Thyroid gland (tissue), 4 donors: ENCODE measurements around the gene GADD45A. TPM values are rescaled to one million over a fixed set of nuclear protein-coding genes. Genes with fewer than 3 reads are reported as not detected.

ENCODE experiments used
- DNase-seq, 2 donors: peaks; one replicate each; pipeline ENCODE4 v3.0.0-alpha.2; 2019
- H3K27ac ChIP-seq, 3 donors: fragments of 200-600 bp; sonication (generic); 1 replicate in 2 of 3; 2 replicates in 1 of 3; pipeline ENCODE4 v1.5.1; 2016 to 2019; ENCODE audit warnings: mild to moderate bottlenecking in 1 of 3, moderate library complexity in 1 of 3
- H3K27me3 ChIP-seq: fragments of 200-600 bp; sonication (generic); one replicate; pipeline ENCODE4 v1.5.1; 2019
- H3K36me3 ChIP-seq, 2 donors: fragments of 200-600 bp; sonication (generic); one replicate each; pipeline ENCODE4 v1.5.1; 2016 to 2019
- H3K4me1 ChIP-seq, 2 donors: fragments of 200-600 bp; sonication (generic); one replicate each; pipeline ENCODE4 v1.5.1; 2017 to 2019
- H3K4me3 ChIP-seq, 3 donors: fragments of 200-600 bp; sonication (generic); replicated peaks in 1 of 3; 1 replicate in 2 of 3; 2 replicates in 1 of 3; pipeline ENCODE4 v1.5.1; 2016; ENCODE audit warnings: mild to moderate bottlenecking in 1 of 3
- H3K9me3 ChIP-seq: fragments of 200-600 bp; sonication (generic); one replicate; pipeline ENCODE4 v1.5.1; 2017
- POLR2A ChIP-seq, 2 donors: fragments of 450-650 bp; IDR thresholded peaks; one replicate each; pipeline ENCODE4 v1.6.1; 2017; ENCODE audit warnings: antibody characterized with exemption in 2 of 2, mild to moderate bottlenecking in 2 of 2, moderate library complexity in 1 of 2
- WGBS, 2 donors: methylation state at CpG; one replicate each; pipeline ENCODE4 v1.1.5; 2017; 5-methylcytosine and 5-hydroxymethylcytosine counted together
- intact Hi-C: fragments of 100-400 bp; cut with DNase I; formaldehyde crosslinking; loops from one replicate; pipeline ENCODE4 v1.15.1; 2023
- total RNA-seq, 4 donors: library from RNA; depleted of rRNA; stranded (reverse); fragments of >200 nt; gene quantifications; one replicate each; pipeline ENCODE4 v1.2.3, GENCODE V29; 2016
- TF ChIP-seq, protein P1 (sequence below), 6 experiments: fragments of 200-600 bp in 3 of 6; fragments of 450-650 bp in 3 of 6; sonication (generic) in 3 of 6; IDR thresholded peaks; one replicate each; pipeline ENCODE4 v1.5.1; 2016 to 2019; ENCODE audit warnings: antibody characterized with exemption in 6 of 6, mild to moderate bottlenecking in 2 of 6, inconsistent platforms in 1 of 6, moderate library complexity in 1 of 6

Gene GADD45A
- total RNA-seq, 4 donors from 2014 or later = 27.2 to 95.5 (median 62.9) TPM

DNA sequence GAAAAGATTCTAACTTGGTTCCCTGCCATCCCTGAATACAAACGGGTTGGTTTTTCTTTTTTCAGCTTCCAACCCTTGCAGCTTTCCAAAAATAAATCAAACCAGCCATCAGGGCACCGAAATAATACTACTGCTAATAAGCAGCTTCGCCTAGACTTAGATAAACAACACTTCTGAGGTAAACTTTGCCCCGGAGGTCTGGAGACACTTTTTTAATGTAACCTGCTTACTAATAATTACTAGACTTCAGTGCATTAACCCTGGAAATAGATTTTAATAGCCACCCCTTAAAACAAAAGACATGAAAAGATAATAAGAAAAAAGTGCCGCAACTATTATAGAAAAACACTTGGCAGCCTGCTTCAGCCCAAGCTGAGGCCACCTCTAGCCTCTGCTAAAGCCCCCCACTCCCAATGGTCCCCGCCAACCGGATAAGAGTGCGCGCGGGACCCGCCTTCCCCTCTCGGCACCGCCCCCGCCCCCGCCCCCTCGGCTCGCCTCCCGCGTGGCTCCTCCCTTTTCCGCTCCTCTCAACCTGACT, 405 bp upstream of the GADD45A start:
- no peaks in the 10 kb centered on the region for H3K27me3 ChIP-seq
- peak overlapping the region in 1 of 3 donors; percentile 21 for H3K4me3 ChIP-seq
- no peaks in the 10 kb centered on the region for H3K9me3 ChIP-seq
- H3K27ac ChIP-seq = peak overlapping the region in 2 of 3 donors; percentile 10 to 64
- WGBS, 2 donors = 1% methylated on average over 20 of the region's 20 CpGs
- peaks cover 15 to 27% of the 10 kb centered on the region in 2 donors for H3K4me1 ChIP-seq
- H3K36me3 ChIP-seq = peaks cover 7 to 11% of the 10 kb centered on the region in 2 donors
- TF ChIP-seq, protein P1, sequence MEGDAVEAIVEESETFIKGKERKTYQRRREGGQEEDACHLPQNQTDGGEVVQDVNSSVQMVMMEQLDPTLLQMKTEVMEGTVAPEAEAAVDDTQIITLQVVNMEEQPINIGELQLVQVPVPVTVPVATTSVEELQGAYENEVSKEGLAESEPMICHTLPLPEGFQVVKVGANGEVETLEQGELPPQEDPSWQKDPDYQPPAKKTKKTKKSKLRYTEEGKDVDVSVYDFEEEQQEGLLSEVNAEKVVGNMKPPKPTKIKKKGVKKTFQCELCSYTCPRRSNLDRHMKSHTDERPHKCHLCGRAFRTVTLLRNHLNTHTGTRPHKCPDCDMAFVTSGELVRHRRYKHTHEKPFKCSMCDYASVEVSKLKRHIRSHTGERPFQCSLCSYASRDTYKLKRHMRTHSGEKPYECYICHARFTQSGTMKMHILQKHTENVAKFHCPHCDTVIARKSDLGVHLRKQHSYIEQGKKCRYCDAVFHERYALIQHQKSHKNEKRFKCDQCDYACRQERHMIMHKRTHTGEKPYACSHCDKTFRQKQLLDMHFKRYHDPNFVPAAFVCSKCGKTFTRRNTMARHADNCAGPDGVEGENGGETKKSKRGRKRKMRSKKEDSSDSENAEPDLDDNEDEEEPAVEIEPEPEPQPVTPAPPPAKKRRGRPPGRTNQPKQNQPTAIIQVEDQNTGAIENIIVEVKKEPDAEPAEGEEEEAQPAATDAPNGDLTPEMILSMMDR (IDR thresholded peaks at IDR 0.05) = no peak
- no peak for TF ChIP-seq POLR2A (IDR thresholded peaks at IDR 0.05)
- DNase-seq = no peak
- intact Hi-C loops = loop anchor here (10.0 kb wide), 2 partner anchors 70 to 120 kb away; no protein-coding TSS in a partner anchor

- no peaks in the 10 kb centered on the region for H3K9me3 ChIP-seq
- peaks cover 7 to 14% of the 10 kb centered on the region in 2 donors for H3K36me3 ChIP-seq
- peak overlapping the region; percentile 96 to 99 (median 98) for H3K27ac ChIP-seq
- peak overlapping the region; percentile 9 to 95 (median 94) for H3K4me3 ChIP-seq
- intact Hi-C loops = loop anchor here (10.0 kb wide), 2 partner anchors 69 to 121 kb away; no protein-coding TSS in a partner anchor
- peaks cover 15 to 27% of the 10 kb centered on the region in 2 donors for H3K4me1 ChIP-seq
- DNase-seq = peak; percentile 61 to 66
- WGBS, 2 donors = 0% methylated on average over 29 of the region's 65 CpGs; no CpG with 5 or more reads in 1 of the 2 donors
- no peak for TF ChIP-seq POLR2A (IDR thresholded peaks at IDR 0.05)
- TF ChIP-seq, protein P1 (IDR thresholded peaks at IDR 0.05) = no peak
- no peaks in the 10 kb centered on the region for H3K27me3 ChIP-seq
Observed at GRCh38 chr1:67685558-67686266, 711 bp downstream of the GADD45A start.

DNA sequence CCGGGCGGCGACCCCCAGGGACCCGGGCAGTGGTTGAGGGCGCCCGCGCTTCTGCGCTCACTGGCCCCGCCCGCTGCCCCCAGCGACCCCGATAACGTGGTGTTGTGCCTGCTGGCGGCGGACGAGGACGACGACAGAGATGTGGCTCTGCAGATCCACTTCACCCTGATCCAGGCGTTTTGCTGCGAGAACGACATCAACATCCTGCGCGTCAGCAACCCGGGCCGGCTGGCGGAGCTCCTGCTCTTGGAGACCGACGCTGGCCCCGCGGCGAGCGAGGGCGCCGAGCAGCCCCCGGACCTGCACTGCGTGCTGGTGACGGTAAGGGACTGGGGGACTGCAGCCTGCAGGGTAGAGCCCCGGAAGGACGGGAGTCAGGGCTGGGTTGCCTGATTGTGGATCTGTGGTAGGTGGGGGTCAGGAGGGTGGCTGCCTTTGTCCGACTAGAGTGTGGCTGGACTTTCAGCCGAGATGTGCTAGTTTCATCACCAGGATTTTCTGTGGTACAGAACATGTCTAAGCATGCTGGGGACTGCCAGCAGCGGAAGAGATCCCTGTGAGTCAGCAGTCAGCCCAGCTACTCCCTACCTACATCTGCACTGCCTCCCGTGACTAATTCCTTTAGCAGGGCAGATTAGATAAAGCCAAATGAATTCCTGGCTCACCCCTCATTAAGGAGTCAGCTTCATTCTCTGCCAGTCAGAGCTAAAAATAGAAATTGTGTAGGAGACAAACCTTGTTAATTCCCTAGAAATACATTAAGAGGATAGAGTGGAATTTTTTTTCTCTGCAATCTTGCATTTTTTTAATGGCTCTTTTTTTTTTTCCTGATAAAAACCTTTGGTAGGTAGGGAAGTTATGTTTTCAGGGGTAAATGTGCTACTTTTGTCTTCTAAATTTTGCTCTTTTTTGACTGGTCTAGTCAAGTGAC, 1.5 kb downstream of the GADD45A start:
- WGBS, 2 donors = 1 to 4% methylated on average over 5 to 21 of the region's 43 CpGs

DNA sequence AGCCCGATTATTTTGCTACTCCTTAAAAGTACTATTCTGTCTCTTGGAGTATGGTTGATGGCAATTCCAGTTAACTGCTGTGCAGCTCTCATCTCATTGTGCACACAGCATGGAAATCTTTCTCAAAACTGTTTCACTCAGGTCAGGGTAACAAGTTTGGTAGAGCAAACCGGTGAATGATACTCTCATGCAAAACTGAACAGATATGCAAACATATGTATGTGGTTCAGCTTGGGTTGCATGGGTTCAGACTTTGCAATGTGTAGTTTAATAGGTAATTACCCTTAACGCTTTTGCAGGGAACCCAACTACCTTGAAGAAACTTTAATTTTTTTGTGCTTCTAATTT, 2.2 kb downstream of the GADD45A start:
- 49 to 54% methylated on average over 3 of the region's 3 CpGs for WGBS, 2 donors

More for the DNA sequence above, 1.5 kb downstream of the GADD45A start:
- H3K4me1 ChIP-seq = peaks cover 15 to 27% of the 10 kb centered on the region in 2 donors
- H3K9me3 ChIP-seq = no peaks in the 10 kb centered on the region
- peak overlapping the region; percentile 9 to 95 (median 94) for H3K4me3 ChIP-seq
- intact Hi-C loops = loop anchor here (10.0 kb wide), 2 partner anchors 68 to 122 kb away; no protein-coding TSS in a partner anchor
- H3K27me3 ChIP-seq = no peaks in the 10 kb centered on the region
- peak overlapping the region; percentile 96 to 99 (median 98) for H3K27ac ChIP-seq
- TF ChIP-seq, protein P1 (IDR thresholded peaks at IDR 0.05) = no peak
- peak in 1 of 2 donors; percentile 60 for TF ChIP-seq POLR2A (IDR thresholded peaks at IDR 0.05)
- peaks cover 7 to 14% of the 10 kb centered on the region in 2 donors for H3K36me3 ChIP-seq
- DNase-seq = peak; percentile 69 to 77

More for the DNA sequence above, 2.2 kb downstream of the GADD45A start:
- intact Hi-C loops = loop anchor here (10.0 kb wide), 2 partner anchors 68 to 122 kb away; no protein-coding TSS in a partner anchor
- peak overlapping the region in 2 of 3 donors; percentile 1 to 94 for H3K4me3 ChIP-seq
- H3K27me3 ChIP-seq = no peaks in the 10 kb centered on the region
- peak overlapping the region; percentile 96 to 99 (median 98) for H3K27ac ChIP-seq
- TF ChIP-seq, protein P1 (IDR thresholded peaks at IDR 0.05) = no peak
- no peak for TF ChIP-seq POLR2A (IDR thresholded peaks at IDR 0.05)
- H3K36me3 ChIP-seq = peaks cover 7 to 14% of the 10 kb centered on the region in 2 donors
- no peaks in the 10 kb centered on the region for H3K9me3 ChIP-seq
- peaks cover 15 to 27% of the 10 kb centered on the region in 2 donors for H3K4me1 ChIP-seq
- no peak for DNase-seq
